ENCODE data around the gene PLEKHA1. TPM values are rescaled to one million over a fixed set of nuclear protein-coding genes. Genes with fewer than 3 reads are reported as not detected.

Gene PLEKHA1
- total RNA-seq, 2 donors from 2014 or later: 14.2 to 26.5 TPM

DNA sequence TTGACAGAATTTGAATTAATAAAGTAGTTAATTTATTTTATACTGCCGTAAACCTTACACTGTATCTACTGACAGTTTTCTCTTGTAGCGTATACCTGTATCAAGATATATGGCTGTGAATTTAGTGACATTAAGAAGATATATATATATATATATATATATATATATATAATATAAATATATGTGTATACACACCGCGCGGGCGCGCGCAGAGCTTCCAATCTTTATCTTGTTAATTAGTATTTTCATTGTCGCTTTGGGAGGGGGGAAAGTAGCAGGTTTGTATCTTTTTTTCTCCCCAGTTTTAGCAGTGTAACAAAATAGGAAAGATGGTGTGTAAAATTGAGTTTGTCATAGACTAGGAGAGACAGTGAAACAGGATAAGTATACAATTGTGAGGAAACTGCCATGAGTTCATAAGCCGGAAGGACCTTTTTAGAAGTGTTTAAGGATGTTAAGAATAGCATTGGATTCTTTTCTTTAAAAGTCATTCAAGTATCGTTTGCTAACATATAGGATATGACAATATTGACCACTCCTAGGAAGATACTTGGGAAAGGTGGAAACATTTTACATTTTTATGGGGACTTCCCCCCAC lies 2.0 kb downstream of the PLEKHA1 start:
- no peak for DNase-seq
- Histone ChIP-seq H3K27ac (peak overlapping the region in 1 of 4 donors; percentile 99), H3K36me3 (replicated peaks in 1 of 2; ENCODE audit: insufficient read depth in 1 of 2, low read depth in 2 of 2) (no peaks in the 10 kb centered on the region), H3K4me1 (peaks cover 44% of the 10 kb centered on the region), H3K27me3 (no peaks in the 10 kb centered on the region), H3K9me3 (no peaks in the 10 kb centered on the region), H3K4me3 (no peak overlapping the region)
- TF ChIP-seq POLR2A (IDR thresholded peaks at IDR 0.05): no peak
- no peak for TF ChIP-seq CTCF (IDR thresholded peaks at IDR 0.05)
- intact Hi-C loops (cut with DNase I): no loop called here
- ATAC-seq: no peak
- WGBS, 2 donors: 80 to 84% methylated on average over 11 of the region's 11 CpGs

DNA sequence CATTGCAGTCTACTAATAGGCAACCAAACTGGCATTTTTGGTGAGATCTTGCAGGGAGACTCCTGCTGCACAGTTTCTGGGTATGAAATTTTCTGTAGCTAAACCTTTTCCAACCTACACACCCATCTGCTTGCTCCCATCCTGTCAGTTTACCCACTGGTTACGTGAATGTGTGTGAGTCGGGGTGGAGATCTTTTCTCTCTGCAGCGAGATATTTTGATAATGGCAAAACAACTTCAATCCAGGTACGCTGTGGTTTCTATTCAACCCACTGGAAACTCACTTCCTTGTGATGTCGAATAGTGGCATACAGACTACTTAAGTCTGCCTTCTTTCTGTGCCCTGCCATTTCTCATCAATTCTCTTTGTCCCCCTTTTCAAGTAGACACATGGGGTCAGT lies 4.5 kb downstream of the PLEKHA1 start:
- no peaks in the 10 kb centered on the region for H3K9me3 ChIP-seq
- no peaks in the 10 kb centered on the region for H3K36me3 ChIP-seq (replicated peaks in 1 of 2; ENCODE audit: insufficient read depth in 1 of 2, low read depth in 2 of 2)
- peak overlapping the region in 1 of 4 donors; percentile 0 for H3K27ac ChIP-seq
- no peak for DNase-seq
- TF ChIP-seq POLR2A (IDR thresholded peaks at IDR 0.05) (no peak), CTCF (IDR thresholded peaks at IDR 0.05) (no peak)
- intact Hi-C loops (cut with DNase I): no loop called here
- ATAC-seq: no peak
- no peaks in the 10 kb centered on the region for H3K27me3 ChIP-seq
- 93 to 100% methylated on average over 5 of the region's 5 CpGs for WGBS, 2 donors
- no peak overlapping the region for H3K4me3 ChIP-seq
- peaks cover 30% of the 10 kb centered on the region for H3K4me1 ChIP-seq

DNA sequence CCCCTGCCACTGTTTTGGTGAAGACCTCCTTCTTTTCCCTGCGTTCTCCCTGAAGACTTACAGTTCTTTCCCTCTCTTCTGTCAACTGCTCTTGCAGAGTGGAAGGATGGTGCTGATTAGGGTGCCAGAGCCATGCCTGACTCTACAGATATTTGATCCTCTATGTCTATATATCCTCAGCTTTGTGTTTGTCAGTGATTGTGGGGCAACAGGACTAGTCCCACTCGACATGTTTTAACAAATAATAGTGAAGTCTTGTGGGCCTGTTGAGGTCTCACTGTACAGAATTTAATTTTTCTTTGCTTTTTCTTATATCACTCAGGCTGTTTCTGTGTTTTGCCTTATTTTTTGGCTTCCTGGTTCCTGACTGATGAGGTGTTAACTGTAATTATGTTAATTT lies 5.0 kb downstream of the PLEKHA1 start:
- 85 to 96% methylated on average over 2 of the region's 2 CpGs for WGBS, 2 donors
- no peak for ATAC-seq
- intact Hi-C loops (cut with DNase I): no loop called here

GRCh38 chr10:122380703-122381102 lies 6.2 kb downstream of the PLEKHA1 start:
- intact Hi-C loops (cut with DNase I): no loop called here

More for the DNA sequence above, 5.0 kb downstream of the PLEKHA1 start:
- Histone ChIP-seq H3K4me3 (no peak overlapping the region), H3K36me3 (replicated peaks in 1 of 2; ENCODE audit: insufficient read depth in 1 of 2, low read depth in 2 of 2) (no peaks in the 10 kb centered on the region), H3K9me3 (no peaks in the 10 kb centered on the region), H3K27me3 (no peaks in the 10 kb centered on the region), H3K4me1 (peaks cover 30% of the 10 kb centered on the region), H3K27ac (peak overlapping the region in 1 of 4 donors; percentile 0)
- no peak for DNase-seq
- no peak for TF ChIP-seq CTCF (IDR thresholded peaks at IDR 0.05)
- TF ChIP-seq POLR2A (IDR thresholded peaks at IDR 0.05): no peak

More at GRCh38 chr10:122380703-122381102, 6.2 kb downstream of the PLEKHA1 start:
- Histone ChIP-seq H3K27me3 (no peaks in the 10 kb centered on the region), H3K27ac (peak overlapping the region in 1 of 4 donors; percentile 31), H3K4me3 (no peak overlapping the region), H3K36me3 (replicated peaks in 1 of 2; ENCODE audit: insufficient read depth in 1 of 2, low read depth in 2 of 2) (no peaks in the 10 kb centered on the region), H3K9me3 (no peaks in the 10 kb centered on the region), H3K4me1 (peaks cover 30% of the 10 kb centered on the region)
- ATAC-seq: peak; percentile 50
- WGBS, 2 donors: 69 to 77% methylated on average over 4 of the region's 4 CpGs
- no peak for TF ChIP-seq POLR2A (IDR thresholded peaks at IDR 0.05)
- TF ChIP-seq CTCF (IDR thresholded peaks at IDR 0.05): no peak
- no peak for DNase-seq
